Thyroid gland (tissue), 4 donors: ENCODE measurements around the gene DCX. TPM values are rescaled to one million over a fixed set of nuclear protein-coding genes. Genes with fewer than 3 reads are reported as not detected.

ENCODE experiments used
- DNase-seq, 2 donors: peaks; one replicate each; pipeline ENCODE4 v3.0.0-alpha.2; 2019
- H3K27ac ChIP-seq, 3 donors: fragments of 200-600 bp; sonication (generic); 1 replicate in 2 of 3; 2 replicates in 1 of 3; pipeline ENCODE4 v1.5.1; 2016 to 2019; ENCODE audit warnings: mild to moderate bottlenecking in 1 of 3, moderate library complexity in 1 of 3
- H3K27me3 ChIP-seq: fragments of 200-600 bp; sonication (generic); one replicate; pipeline ENCODE4 v1.5.1; 2019
- H3K36me3 ChIP-seq, 2 donors: fragments of 200-600 bp; sonication (generic); one replicate each; pipeline ENCODE4 v1.5.1; 2016 to 2019
- H3K4me1 ChIP-seq, 2 donors: fragments of 200-600 bp; sonication (generic); one replicate each; pipeline ENCODE4 v1.5.1; 2017 to 2019
- H3K4me3 ChIP-seq, 3 donors: fragments of 200-600 bp; sonication (generic); replicated peaks in 1 of 3; 1 replicate in 2 of 3; 2 replicates in 1 of 3; pipeline ENCODE4 v1.5.1; 2016; ENCODE audit warnings: mild to moderate bottlenecking in 1 of 3
- H3K9me3 ChIP-seq: fragments of 200-600 bp; sonication (generic); one replicate; pipeline ENCODE4 v1.5.1; 2017
- POLR2A ChIP-seq, 2 donors: fragments of 450-650 bp; IDR thresholded peaks; one replicate each; pipeline ENCODE4 v1.6.1; 2017; ENCODE audit warnings: antibody characterized with exemption in 2 of 2, mild to moderate bottlenecking in 2 of 2, moderate library complexity in 1 of 2
- whole genome bisulfite sequencing, 2 donors: methylation state at CpG; one replicate each; pipeline ENCODE4 v1.1.5; 2017; 5-methylcytosine and 5-hydroxymethylcytosine counted together
- intact Hi-C: fragments of 100-400 bp; cut with DNase I; formaldehyde crosslinking; loops from one replicate; pipeline ENCODE4 v1.15.1; 2023
- small RNA-seq: library from RNA; depleted of rRNA; stranded (forward); fragments of <200 nt; gene quantifications from one replicate; pipeline ENCODE3, GENCODE V24; 2016
- total RNA-seq, 4 donors: library from RNA; depleted of rRNA; stranded (reverse); fragments of >200 nt; gene quantifications; one replicate each; pipeline ENCODE4 v1.2.3, GENCODE V29; 2016
- TF ChIP-seq, protein P1 (sequence below), 6 experiments: fragments of 200-600 bp in 3 of 6; fragments of 450-650 bp in 3 of 6; sonication (generic) in 3 of 6; IDR thresholded peaks; one replicate each; pipeline ENCODE4 v1.5.1; 2016 to 2019; ENCODE audit warnings: antibody characterized with exemption in 6 of 6, mild to moderate bottlenecking in 2 of 6, inconsistent platforms in 1 of 6, moderate library complexity in 1 of 6

DCX gene
- total RNA-seq, 4 donors from 2014 or later = not detected

DNA sequence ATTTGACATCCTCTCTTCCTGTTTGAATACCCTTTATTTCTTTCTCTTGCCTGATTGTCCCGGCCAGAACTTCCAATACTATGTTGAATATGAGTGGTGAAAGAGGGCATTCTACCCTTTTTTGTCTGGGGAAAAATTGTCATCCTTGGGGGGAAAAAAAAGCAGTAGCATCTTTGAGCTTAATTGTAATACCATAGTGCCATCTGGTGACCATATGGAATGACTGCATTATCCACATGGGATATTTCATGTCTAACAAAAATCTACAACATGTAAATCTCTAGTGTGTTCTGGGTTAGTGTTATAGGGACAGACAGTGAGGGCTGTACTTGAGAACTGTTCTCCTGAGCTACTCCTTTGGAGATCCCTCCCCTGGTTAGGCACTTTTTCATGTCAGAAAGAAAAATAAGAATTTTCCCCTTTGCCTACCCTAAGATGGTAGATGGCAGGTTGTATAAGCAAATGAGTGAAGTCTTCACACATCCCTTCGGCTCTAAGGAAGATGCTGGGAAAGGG lies 167.7 kb downstream of the DCX start:
- 23 to 41% methylated on average over 2 of the region's 2 CpGs for WGBS, 2 donors
- H3K4me3 ChIP-seq = no peak overlapping the region

More for the DNA sequence above, 167.7 kb downstream of the DCX start:
- no peak for DNase-seq
- H3K4me1 ChIP-seq = no peaks in the 10 kb centered on the region
- intact Hi-C loops = no loop called here
- no peak overlapping the region for H3K27ac ChIP-seq
- no peaks in the 10 kb centered on the region for H3K9me3 ChIP-seq
- no peak for TF ChIP-seq POLR2A (IDR thresholded peaks at IDR 0.05)
- TF ChIP-seq, protein P1, sequence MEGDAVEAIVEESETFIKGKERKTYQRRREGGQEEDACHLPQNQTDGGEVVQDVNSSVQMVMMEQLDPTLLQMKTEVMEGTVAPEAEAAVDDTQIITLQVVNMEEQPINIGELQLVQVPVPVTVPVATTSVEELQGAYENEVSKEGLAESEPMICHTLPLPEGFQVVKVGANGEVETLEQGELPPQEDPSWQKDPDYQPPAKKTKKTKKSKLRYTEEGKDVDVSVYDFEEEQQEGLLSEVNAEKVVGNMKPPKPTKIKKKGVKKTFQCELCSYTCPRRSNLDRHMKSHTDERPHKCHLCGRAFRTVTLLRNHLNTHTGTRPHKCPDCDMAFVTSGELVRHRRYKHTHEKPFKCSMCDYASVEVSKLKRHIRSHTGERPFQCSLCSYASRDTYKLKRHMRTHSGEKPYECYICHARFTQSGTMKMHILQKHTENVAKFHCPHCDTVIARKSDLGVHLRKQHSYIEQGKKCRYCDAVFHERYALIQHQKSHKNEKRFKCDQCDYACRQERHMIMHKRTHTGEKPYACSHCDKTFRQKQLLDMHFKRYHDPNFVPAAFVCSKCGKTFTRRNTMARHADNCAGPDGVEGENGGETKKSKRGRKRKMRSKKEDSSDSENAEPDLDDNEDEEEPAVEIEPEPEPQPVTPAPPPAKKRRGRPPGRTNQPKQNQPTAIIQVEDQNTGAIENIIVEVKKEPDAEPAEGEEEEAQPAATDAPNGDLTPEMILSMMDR (IDR thresholded peaks at IDR 0.05) = peak in 3 of 6 experiments; percentile 32 to 37 (median 35)
- no peaks in the 10 kb centered on the region for H3K36me3 ChIP-seq
- no peaks in the 10 kb centered on the region for H3K27me3 ChIP-seq

Small RNA genes lying within 50 kb of the gene (small RNA-seq; reads per million reads assigned to genes)
- gene RNU6-496P = not detected

Other genes starting within 250 kb of the DCX start
- 1 to 10 TPM in 2 of 4 donors, under 1 TPM in 1, not detected in 1; 0.13 to 1.6 (median 1.4) TPM for gene CAPN6, start 141.7 kb downstream of the DCX start, total RNA-seq
- not detected for gene SERTM2, start 99.5 kb upstream of the DCX start, total RNA-seq